HCT116 (cell line): Measurements from ENCODE around the gene EPHA6. TPM values are rescaled to one million over a fixed set of nuclear protein-coding genes. Genes with fewer than 3 reads are reported as not detected.

Experiments
- ATAC-seq: fragments of 200-7000 bp; cut with Tn5 transposase; 2 replicates; pipeline ENCODE4 v1.9.1; 2020; ENCODE audit warnings: mild to moderate bottlenecking, moderate library complexity
- BruUV-seq: library from RNA; stranded (reverse); fragments of 400-500 nt; replicated peaks from 2 replicates; lab custom pipeline; 2021; lab: Mats Ljungman, UMichigan
- CTCF ChIA-PET: fragments of 300-600 bp; sonication (Branson Sonifier 250); formaldehyde crosslinking; loops from one replicate; lab custom pipeline; 2021; ENCODE audit warnings: antibody characterized with exemption; lab: Charles Lee
- POLR2A ChIA-PET: fragments of 300-600, 350-600 bp; sonication (Branson Sonifier 250); formaldehyde crosslinking; loops from one replicate; lab custom pipeline; 2021; ENCODE audit warnings: antibody characterized with exemption; lab: Charles Lee
- RAD21 ChIA-PET, 2 experiments: fragments of 300-600 bp; sonication (Branson Sonifier 250); formaldehyde crosslinking; loops; one replicate each; lab custom pipeline; 2023; ENCODE audit warnings: low total read pairs in 2 of 2; ENCODE audit not compliant: uncharacterized antibody in 2 of 2, unreplicated experiment in 2 of 2, low non-redundant PET in 1 of 2; lab: Charles Lee
- DNase-seq: peaks from one replicate; pipeline ENCODE4 v3.0.0-alpha.2; 2010; ENCODE audit warnings: low read depth, low spot score
- H2AFZ ChIP-seq: fragments of 200-600 bp; shearing (Covaris generic), sonication (generic); 2 replicates; pipeline ENCODE4 v1.6.1; 2017; ENCODE audit warnings: low read depth, mixed run types, mixed read lengths, antibody characterized with exemption, low read length; ENCODE audit not compliant: poor library complexity, severe bottlenecking
- H3K27ac ChIP-seq: 2 replicates; pipeline ENCODE4 v1.5.1; 2012; ENCODE audit warnings: low read depth, low read length
- H3K27me3 ChIP-seq: fragments of 200-600 bp; sonication (generic); 2 replicates; pipeline ENCODE4 v1.6.1; 2016; ENCODE audit warnings: mixed run types, low read length, mixed read lengths; ENCODE audit not compliant: insufficient read depth
- H3K36me3 ChIP-seq, 2 experiments: fragments of 200-500 bp in 1 of 2; fragments of 200-600 bp in 1 of 2; sonication (Bioruptor generic) in 1 of 2; sonication (generic) in 1 of 2; 2 replicates each; pipeline versions ENCODE4 v1.5.1 to v1.6.1; 2014 to 2016; ENCODE audit warnings: low read length in 2 of 2, inconsistent platforms in 1 of 2, mixed read lengths in 1 of 2, mixed run types in 1 of 2; ENCODE audit not compliant: insufficient read depth in 2 of 2, control insufficient read depth in 1 of 2
- H3K4me1 ChIP-seq, 2 experiments: fragments of 200-600 bp in 1 of 2; sonication (generic) in 1 of 2; 2 replicates each; pipeline versions ENCODE4 v1.5.1 to v1.6.1; 2012 to 2017; ENCODE audit warnings: low read length in 2 of 2, inconsistent platforms in 1 of 2, mild to moderate bottlenecking in 1 of 2, mixed read lengths in 1 of 2, mixed run types in 1 of 2, moderate library complexity in 1 of 2; ENCODE audit not compliant: insufficient read depth in 2 of 2, control insufficient read depth in 1 of 2
- H3K4me2 ChIP-seq: fragments of 200-600 bp; sonication (generic); 2 replicates; pipeline ENCODE4 v1.6.1; 2017; ENCODE audit warnings: mixed run types, low read length, mixed read lengths
- H3K4me3 ChIP-seq, 2 experiments: fragments of 200-600 bp in 1 of 2; sonication (generic) in 1 of 2; replicated peaks in 1 of 2; 2 replicates each; pipeline ENCODE4 v1.5.1; 2011 to 2016; ENCODE audit warnings: low read length in 2 of 2, control low read depth in 1 of 2, low read depth in 1 of 2, mild to moderate bottlenecking in 1 of 2, mixed read lengths in 1 of 2, mixed run types in 1 of 2
- H3K79me2 ChIP-seq: fragments of 200-600 bp; sonication (generic); 2 replicates; pipeline ENCODE4 v1.6.1; 2017; ENCODE audit warnings: mild to moderate bottlenecking, mixed run types, low read length, moderate library complexity, mixed read lengths; ENCODE audit not compliant: insufficient read depth
- H3K9ac ChIP-seq: fragments of 200-600 bp; sonication (generic); 2 replicates; pipeline ENCODE4 v1.6.1; 2016; ENCODE audit warnings: low read length, mixed read lengths
- H3K9me2 ChIP-seq: fragments of 200-600 bp; sonication (generic), shearing (Covaris generic); 2 replicates; pipeline ENCODE4 v1.6.1; 2017; ENCODE audit warnings: mixed run types, mild to moderate bottlenecking, moderate library complexity; ENCODE audit not compliant: insufficient read depth
- H3K9me3 ChIP-seq, 2 experiments: fragments of 200-500 bp in 1 of 2; fragments of 200-600 bp in 1 of 2; sonication (Bioruptor generic) in 1 of 2; sonication (generic) in 1 of 2; 2 replicates each; pipeline ENCODE4 v1.6.1; 2014 to 2017; ENCODE audit warnings: low read length in 2 of 2, mixed read lengths in 2 of 2, inconsistent platforms in 1 of 2, low read depth in 1 of 2, mild to moderate bottlenecking in 1 of 2, mixed run types in 1 of 2, moderate library complexity in 1 of 2; ENCODE audit not compliant: control insufficient read depth in 1 of 2, insufficient read depth in 1 of 2
- H4K20me1 ChIP-seq: fragments of 200-600 bp; sonication (generic), shearing (Covaris generic); 2 replicates; pipeline ENCODE4 v1.6.1; 2017; ENCODE audit warnings: mixed run types, mild to moderate bottlenecking, moderate library complexity; ENCODE audit not compliant: insufficient read depth
- ELF1 ChIP-seq: IDR thresholded peaks from 2 replicates; pipeline ENCODE4 v1.6.1; 2012; ENCODE audit warnings: low read depth, borderline replicate concordance
- EZH2 ChIP-seq: fragments of 200-600 bp; sonication (generic); IDR thresholded peaks from 2 replicates; pipeline ENCODE4 v1.6.1; 2017; ENCODE audit warnings: antibody characterized with exemption, mixed run types
- FOSL1 ChIP-seq: IDR thresholded peaks from 2 replicates; pipeline ENCODE4 v1.6.1; 2012; ENCODE audit warnings: low read depth
- POLR2AphosphoS5 ChIP-seq: IDR thresholded peaks from 2 replicates; pipeline ENCODE4 v1.6.1; 2011; ENCODE audit warnings: mild to moderate bottlenecking, low read depth, low read length, moderate library complexity
- SIN3A ChIP-seq: IDR thresholded peaks from 2 replicates; pipeline ENCODE4 v1.6.1; 2012; ENCODE audit warnings: low read depth
- SP1 ChIP-seq: IDR thresholded peaks from 2 replicates; pipeline ENCODE4 v1.6.1; 2012; ENCODE audit warnings: low read depth
- TCF7L2 ChIP-seq: IDR thresholded peaks from 2 replicates; pipeline ENCODE4 v1.7.0; 2011; ENCODE audit warnings: borderline replicate concordance, inconsistent platforms; ENCODE audit not compliant: insufficient read depth, insufficient read length; ENCODE audit errors: extremely low read depth
- YY1 ChIP-seq: IDR thresholded peaks from 2 replicates; pipeline ENCODE4 v1.6.1; 2011; ENCODE audit warnings: low read length, low read depth, moderate library complexity, mild to moderate bottlenecking; ENCODE audit not compliant: insufficient replicate concordance; ENCODE audit errors: extremely low read depth
- intact Hi-C: fragments of 100-400 bp; cut with micrococcal nuclease; formaldehyde crosslinking; loops from 2 replicates; pipeline ENCODE4 v1.10.0; 2022
- total RNA-seq: library from RNA; stranded (reverse); gene quantifications from one replicate; pipeline ENCODE4 v1.2.1, GENCODE V29; 2021; ENCODE audit not compliant: unreplicated experiment
- TF ChIP-seq, protein P1 (sequence below): IDR thresholded peaks from 2 replicates; pipeline ENCODE4 v1.6.1; 2012; ENCODE audit warnings: low read depth
- TF ChIP-seq, protein P2 (sequence below), 3 experiments: fragments of 200-600 bp in 1 of 3; sonication (generic) in 1 of 3; IDR thresholded peaks in 2 of 3; conservative IDR thresholded peaks in 1 of 3; 2 replicates each; pipeline ENCODE4 v1.5.1; 2012 to 2017; ENCODE audit warnings: low read depth in 2 of 3, low read length in 2 of 3, antibody characterized with exemption in 1 of 3, borderline replicate concordance in 1 of 3, control low read depth in 1 of 3, mild to moderate bottlenecking in 1 of 3, mixed read lengths in 1 of 3, mixed run types in 1 of 3, moderate library complexity in 1 of 3; ENCODE audit not compliant: insufficient read depth in 1 of 3
- TF ChIP-seq, protein P3 (sequence below): IDR thresholded peaks from 2 replicates; pipeline ENCODE4 v1.6.1; 2012
- TF ChIP-seq, protein P4 (sequence below): IDR thresholded peaks from 2 replicates; pipeline ENCODE4 v1.6.1; 2012
- TF ChIP-seq, protein P5 (sequence below): IDR thresholded peaks from 2 replicates; pipeline ENCODE4 v1.6.1; 2011; ENCODE audit warnings: mild to moderate bottlenecking, low read length, moderate library complexity; ENCODE audit not compliant: insufficient replicate concordance; ENCODE audit errors: extremely low read depth

Gene EPHA6
- total RNA-seq, 1 experiment from 2014 or later = not detected

DNA sequence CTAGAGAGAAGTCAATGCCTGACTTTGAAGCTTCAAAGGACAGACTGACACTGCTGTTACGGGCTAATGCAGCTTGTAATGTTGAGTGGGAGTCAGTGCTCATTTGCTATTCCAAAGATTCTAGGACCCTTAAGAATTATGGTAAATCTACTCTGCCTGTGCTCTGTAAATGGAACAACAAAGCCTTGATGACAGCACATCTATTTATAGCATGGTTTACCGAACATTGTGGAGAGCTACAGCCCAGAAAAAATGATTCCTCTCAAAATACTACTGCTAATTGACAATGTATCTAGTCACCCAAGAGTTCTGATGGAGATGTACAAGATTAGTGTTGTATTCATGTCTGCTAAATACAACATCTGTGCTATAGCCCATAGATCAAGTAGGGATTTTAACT lies 262.3 kb downstream of the EPHA6 start:
- no peak for TF ChIP-seq FOSL1
- TF ChIP-seq, protein P1, sequence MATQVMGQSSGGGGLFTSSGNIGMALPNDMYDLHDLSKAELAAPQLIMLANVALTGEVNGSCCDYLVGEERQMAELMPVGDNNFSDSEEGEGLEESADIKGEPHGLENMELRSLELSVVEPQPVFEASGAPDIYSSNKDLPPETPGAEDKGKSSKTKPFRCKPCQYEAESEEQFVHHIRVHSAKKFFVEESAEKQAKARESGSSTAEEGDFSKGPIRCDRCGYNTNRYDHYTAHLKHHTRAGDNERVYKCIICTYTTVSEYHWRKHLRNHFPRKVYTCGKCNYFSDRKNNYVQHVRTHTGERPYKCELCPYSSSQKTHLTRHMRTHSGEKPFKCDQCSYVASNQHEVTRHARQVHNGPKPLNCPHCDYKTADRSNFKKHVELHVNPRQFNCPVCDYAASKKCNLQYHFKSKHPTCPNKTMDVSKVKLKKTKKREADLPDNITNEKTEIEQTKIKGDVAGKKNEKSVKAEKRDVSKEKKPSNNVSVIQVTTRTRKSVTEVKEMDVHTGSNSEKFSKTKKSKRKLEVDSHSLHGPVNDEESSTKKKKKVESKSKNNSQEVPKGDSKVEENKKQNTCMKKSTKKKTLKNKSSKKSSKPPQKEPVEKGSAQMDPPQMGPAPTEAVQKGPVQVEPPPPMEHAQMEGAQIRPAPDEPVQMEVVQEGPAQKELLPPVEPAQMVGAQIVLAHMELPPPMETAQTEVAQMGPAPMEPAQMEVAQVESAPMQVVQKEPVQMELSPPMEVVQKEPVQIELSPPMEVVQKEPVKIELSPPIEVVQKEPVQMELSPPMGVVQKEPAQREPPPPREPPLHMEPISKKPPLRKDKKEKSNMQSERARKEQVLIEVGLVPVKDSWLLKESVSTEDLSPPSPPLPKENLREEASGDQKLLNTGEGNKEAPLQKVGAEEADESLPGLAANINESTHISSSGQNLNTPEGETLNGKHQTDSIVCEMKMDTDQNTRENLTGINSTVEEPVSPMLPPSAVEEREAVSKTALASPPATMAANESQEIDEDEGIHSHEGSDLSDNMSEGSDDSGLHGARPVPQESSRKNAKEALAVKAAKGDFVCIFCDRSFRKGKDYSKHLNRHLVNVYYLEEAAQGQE = no peak
- no peak for TF ChIP-seq YY1
- TF ChIP-seq, protein P2, sequence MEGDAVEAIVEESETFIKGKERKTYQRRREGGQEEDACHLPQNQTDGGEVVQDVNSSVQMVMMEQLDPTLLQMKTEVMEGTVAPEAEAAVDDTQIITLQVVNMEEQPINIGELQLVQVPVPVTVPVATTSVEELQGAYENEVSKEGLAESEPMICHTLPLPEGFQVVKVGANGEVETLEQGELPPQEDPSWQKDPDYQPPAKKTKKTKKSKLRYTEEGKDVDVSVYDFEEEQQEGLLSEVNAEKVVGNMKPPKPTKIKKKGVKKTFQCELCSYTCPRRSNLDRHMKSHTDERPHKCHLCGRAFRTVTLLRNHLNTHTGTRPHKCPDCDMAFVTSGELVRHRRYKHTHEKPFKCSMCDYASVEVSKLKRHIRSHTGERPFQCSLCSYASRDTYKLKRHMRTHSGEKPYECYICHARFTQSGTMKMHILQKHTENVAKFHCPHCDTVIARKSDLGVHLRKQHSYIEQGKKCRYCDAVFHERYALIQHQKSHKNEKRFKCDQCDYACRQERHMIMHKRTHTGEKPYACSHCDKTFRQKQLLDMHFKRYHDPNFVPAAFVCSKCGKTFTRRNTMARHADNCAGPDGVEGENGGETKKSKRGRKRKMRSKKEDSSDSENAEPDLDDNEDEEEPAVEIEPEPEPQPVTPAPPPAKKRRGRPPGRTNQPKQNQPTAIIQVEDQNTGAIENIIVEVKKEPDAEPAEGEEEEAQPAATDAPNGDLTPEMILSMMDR (IDR thresholded peaks at IDR 0.05 in 2 of 3, conservative IDR thresholded peaks at IDR 0.05 in 1 of 3; ENCODE audit: borderline replicate concordance in 1 of 3, insufficient read depth in 1 of 3, low read depth in 2 of 3, low read length in 2 of 3) = no peak
- no peak for TF ChIP-seq ELF1
- TF ChIP-seq, protein P3, sequence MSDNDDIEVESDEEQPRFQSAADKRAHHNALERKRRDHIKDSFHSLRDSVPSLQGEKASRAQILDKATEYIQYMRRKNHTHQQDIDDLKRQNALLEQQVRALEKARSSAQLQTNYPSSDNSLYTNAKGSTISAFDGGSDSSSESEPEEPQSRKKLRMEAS = no peak
- TF ChIP-seq, protein P4, sequence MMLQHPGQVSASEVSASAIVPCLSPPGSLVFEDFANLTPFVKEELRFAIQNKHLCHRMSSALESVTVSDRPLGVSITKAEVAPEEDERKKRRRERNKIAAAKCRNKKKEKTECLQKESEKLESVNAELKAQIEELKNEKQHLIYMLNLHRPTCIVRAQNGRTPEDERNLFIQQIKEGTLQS = no peak
- TF ChIP-seq POLR2AphosphoS5 = no peak
- TF ChIP-seq SIN3A = no peak
- no peak for TF ChIP-seq SP1
- TF ChIP-seq, protein P5, sequence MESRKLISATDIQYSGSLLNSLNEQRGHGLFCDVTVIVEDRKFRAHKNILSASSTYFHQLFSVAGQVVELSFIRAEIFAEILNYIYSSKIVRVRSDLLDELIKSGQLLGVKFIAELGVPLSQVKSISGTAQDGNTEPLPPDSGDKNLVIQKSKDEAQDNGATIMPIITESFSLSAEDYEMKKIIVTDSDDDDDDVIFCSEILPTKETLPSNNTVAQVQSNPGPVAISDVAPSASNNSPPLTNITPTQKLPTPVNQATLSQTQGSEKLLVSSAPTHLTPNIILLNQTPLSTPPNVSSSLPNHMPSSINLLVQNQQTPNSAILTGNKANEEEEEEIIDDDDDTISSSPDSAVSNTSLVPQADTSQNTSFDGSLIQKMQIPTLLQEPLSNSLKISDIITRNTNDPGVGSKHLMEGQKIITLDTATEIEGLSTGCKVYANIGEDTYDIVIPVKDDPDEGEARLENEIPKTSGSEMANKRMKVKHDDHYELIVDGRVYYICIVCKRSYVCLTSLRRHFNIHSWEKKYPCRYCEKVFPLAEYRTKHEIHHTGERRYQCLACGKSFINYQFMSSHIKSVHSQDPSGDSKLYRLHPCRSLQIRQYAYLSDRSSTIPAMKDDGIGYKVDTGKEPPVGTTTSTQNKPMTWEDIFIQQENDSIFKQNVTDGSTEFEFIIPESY = no peak
- no peak for TF ChIP-seq TCF7L2
- no peak for TF ChIP-seq EZH2
- no peaks in the 10 kb centered on the region for H3K4me1 ChIP-seq
- H3K9me2 ChIP-seq = no peaks in the 10 kb centered on the region
- intact Hi-C loops = no loop called here
- no TSS peak for BruUV-seq
- no peaks in the 10 kb centered on the region for H3K36me3 ChIP-seq
- no peak overlapping the region for H3K9ac ChIP-seq
- no peak overlapping the region for H3K4me2 ChIP-seq
- DNase-seq = no peak
- no peak overlapping the region for H3K4me3 ChIP-seq
- ChIA-PET RAD21 (no interaction called here), POLR2A (no interaction called here), CTCF (no interaction called here)
- H3K27ac ChIP-seq = no peak overlapping the region
- peaks cover 0 to 14% of the 10 kb centered on the region in 2 experiments; a peak in 3 of 4 replicates for H3K9me3 ChIP-seq
- no peak for ATAC-seq
- H2AFZ ChIP-seq = no peak overlapping the region
- H4K20me1 ChIP-seq = no peaks in the 10 kb centered on the region
- no peaks in the 10 kb centered on the region for H3K79me2 ChIP-seq
- no peaks in the 10 kb centered on the region for H3K27me3 ChIP-seq
